ENCODE data around the gene BRPF1.
A peak's percentile ranks its signal among the peaks of the same experiment; 100 is the strongest.

The BRPF1 gene

GRCh38 chr3:9732740-9733115, 1.2 kb downstream of the BRPF1 start:
- no peak for DNase-seq

- DNase-seq = no peak
Measured at GRCh38 chr3:9736831-9737230, 5.3 kb downstream of the BRPF1 start.

GRCh38 chr3:9739181-9739580, 7.6 kb downstream of the BRPF1 start:
- no peak for DNase-seq

- DNase-seq = no peak
Measured at GRCh38 chr3:9742560-9742959, 11.0 kb downstream of the BRPF1 start.

GRCh38 chr3:9743548-9743947, 12.0 kb downstream of the BRPF1 start:
- DNase-seq = no peak

GRCh38 chr3:9744162-9744561, 12.6 kb downstream of the BRPF1 start:
- no peak for DNase-seq

GRCh38 chr3:9745521-9745920, 14.0 kb downstream of the BRPF1 start:
- DNase-seq = no peak

GRCh38 chr3:9746330-9746729, 14.8 kb downstream of the BRPF1 start:
- no peak for DNase-seq

GRCh38 chr3:9747267-9747666, 15.7 kb downstream of the BRPF1 start:
- no peak for DNase-seq

- no peak for DNase-seq
Measured at GRCh38 chr3:9748031-9748430, 16.5 kb downstream of the BRPF1 start.

GRCh38 chr3:9749296-9749644, 17.7 kb downstream of the BRPF1 start:
- DNase-seq = no peak

GRCh38 chr3:9749645-9750555, 18.4 kb downstream of the BRPF1 start, which contains the start of gene OGG1:
Gene OGG1, plus strand, starts transcription at chr3:9749952. Its CDS starts 335 bp downstream, at chr3:9750287.
- peak; percentile 95 for DNase-seq

- no peak for DNase-seq
Measured at GRCh38 chr3:9750556-9751411, 19.2 kb downstream of the BRPF1 start.

- no peak for DNase-seq
Measured at GRCh38 chr3:9754678-9755077, 23.1 kb downstream of the BRPF1 start.

GRCh38 chr3:9757427-9757826, 25.9 kb downstream of the BRPF1 start:
- no peak for DNase-seq

GRCh38 chr3:9760779-9761505, 29.4 kb downstream of the BRPF1 start:
- DNase-seq = no peak

GRCh38 chr3:9761919-9762318, 30.4 kb downstream of the BRPF1 start:
- no peak for DNase-seq

- no peak for DNase-seq
Measured at GRCh38 chr3:9762871-9763270, 31.3 kb downstream of the BRPF1 start.

GRCh38 chr3:9765865-9766264, 34.3 kb downstream of the BRPF1 start:
- DNase-seq = no peak

- no peak for DNase-seq
Measured at GRCh38 chr3:9767418-9767817, 35.9 kb downstream of the BRPF1 start.

GRCh38 chr3:9768141-9768775, 36.7 kb downstream of the BRPF1 start:
- no peak for DNase-seq

GRCh38 chr3:9769012-9769411, 37.5 kb downstream of the BRPF1 start:
- no peak for DNase-seq

Data from activated naive CD4-positive, alpha-beta T cell treated with anti-CD3 and anti-CD28 coated beads, Interleukin-2, amount 50 U/mL, for 16 hours (primary cell).